Mammary epithelial cell (primary cell): ENCODE results near the gene MRPS12.
A peak's percentile ranks its signal among the peaks of the same experiment; 100 is the strongest.

Source experiments
- EZH2 ChIP-seq: IDR thresholded peaks from 2 replicates; pipeline ENCODE4 v1.6.1; 2012; ENCODE audit warnings: low read length, inconsistent platforms, borderline replicate concordance
- TF ChIP-seq, protein P1 (sequence below), 2 donors: IDR thresholded peaks in 1 of 2; conservative IDR thresholded peaks in 1 of 2; 2 replicates each; pipeline ENCODE4 v1.5.1; 2011 to 2012; ENCODE audit warnings: inconsistent platforms in 2 of 2, low read length in 2 of 2, mild to moderate bottlenecking in 2 of 2, control low read depth in 1 of 2, low read depth in 1 of 2; ENCODE audit not compliant: insufficient read depth in 1 of 2; ENCODE audit errors: extremely low read depth in 1 of 2

DNA sequence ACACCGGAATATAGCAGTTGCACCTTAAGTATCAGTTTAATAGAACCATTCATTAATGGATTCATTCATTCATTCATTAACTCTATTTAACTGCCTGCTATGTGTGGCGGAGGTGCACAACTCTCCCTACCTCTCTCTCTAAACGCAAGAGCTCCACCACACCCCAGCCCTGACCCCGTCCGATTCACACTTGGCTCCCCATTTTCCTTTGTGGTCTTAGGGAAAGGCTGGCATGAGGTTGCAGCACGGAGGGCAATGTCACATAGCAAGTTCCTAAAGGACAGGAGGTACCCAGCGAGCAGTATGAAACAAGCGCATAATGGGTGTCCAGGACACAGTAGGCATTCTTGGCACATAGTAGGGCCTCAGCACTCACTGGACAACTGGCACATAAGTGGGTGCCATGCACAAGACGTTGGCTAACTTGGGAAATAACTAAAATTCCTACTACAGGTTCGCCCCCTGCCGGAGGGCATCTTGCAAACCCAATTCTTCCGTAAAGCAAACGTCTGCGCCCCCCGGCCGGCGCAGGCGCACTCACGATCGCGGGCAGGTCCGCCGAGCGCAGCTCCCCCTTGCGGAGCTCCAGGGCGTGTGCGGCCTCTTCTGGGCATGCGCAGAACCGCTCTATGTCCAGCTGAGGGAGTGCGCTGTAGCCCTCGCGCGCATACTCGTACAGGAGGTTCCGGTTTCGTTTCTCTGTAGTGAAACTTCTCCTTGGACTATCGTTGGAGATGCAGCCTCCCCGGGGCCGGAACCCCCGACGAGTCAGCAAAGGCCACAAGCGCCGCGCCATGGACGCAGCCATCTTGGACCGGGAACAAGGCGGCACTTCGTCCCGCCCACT lies 592 bp upstream of the MRPS12 start, which contains the start of gene SARS2:
- TF ChIP-seq, protein P1, sequence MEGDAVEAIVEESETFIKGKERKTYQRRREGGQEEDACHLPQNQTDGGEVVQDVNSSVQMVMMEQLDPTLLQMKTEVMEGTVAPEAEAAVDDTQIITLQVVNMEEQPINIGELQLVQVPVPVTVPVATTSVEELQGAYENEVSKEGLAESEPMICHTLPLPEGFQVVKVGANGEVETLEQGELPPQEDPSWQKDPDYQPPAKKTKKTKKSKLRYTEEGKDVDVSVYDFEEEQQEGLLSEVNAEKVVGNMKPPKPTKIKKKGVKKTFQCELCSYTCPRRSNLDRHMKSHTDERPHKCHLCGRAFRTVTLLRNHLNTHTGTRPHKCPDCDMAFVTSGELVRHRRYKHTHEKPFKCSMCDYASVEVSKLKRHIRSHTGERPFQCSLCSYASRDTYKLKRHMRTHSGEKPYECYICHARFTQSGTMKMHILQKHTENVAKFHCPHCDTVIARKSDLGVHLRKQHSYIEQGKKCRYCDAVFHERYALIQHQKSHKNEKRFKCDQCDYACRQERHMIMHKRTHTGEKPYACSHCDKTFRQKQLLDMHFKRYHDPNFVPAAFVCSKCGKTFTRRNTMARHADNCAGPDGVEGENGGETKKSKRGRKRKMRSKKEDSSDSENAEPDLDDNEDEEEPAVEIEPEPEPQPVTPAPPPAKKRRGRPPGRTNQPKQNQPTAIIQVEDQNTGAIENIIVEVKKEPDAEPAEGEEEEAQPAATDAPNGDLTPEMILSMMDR (conservative IDR thresholded peaks at IDR 0.05 in 1 of 2, IDR thresholded peaks at IDR 0.05 in 1 of 2; ENCODE audit: extremely low read depth in 1 of 2, insufficient read depth in 1 of 2, low read depth in 1 of 2, low read length in 2 of 2): peak; percentile 88 to 96
- no peak for TF ChIP-seq EZH2
